Glomerular visceral epithelial cell (primary cell): ENCODE results near the gene PDLIM1.

ENCODE experiments used
- DNase-seq: peaks from one replicate; pipeline ENCODE4 v3.0.0-alpha.2; 2016; ENCODE audit errors: extremely low spot score

PDLIM1 gene

DNA sequence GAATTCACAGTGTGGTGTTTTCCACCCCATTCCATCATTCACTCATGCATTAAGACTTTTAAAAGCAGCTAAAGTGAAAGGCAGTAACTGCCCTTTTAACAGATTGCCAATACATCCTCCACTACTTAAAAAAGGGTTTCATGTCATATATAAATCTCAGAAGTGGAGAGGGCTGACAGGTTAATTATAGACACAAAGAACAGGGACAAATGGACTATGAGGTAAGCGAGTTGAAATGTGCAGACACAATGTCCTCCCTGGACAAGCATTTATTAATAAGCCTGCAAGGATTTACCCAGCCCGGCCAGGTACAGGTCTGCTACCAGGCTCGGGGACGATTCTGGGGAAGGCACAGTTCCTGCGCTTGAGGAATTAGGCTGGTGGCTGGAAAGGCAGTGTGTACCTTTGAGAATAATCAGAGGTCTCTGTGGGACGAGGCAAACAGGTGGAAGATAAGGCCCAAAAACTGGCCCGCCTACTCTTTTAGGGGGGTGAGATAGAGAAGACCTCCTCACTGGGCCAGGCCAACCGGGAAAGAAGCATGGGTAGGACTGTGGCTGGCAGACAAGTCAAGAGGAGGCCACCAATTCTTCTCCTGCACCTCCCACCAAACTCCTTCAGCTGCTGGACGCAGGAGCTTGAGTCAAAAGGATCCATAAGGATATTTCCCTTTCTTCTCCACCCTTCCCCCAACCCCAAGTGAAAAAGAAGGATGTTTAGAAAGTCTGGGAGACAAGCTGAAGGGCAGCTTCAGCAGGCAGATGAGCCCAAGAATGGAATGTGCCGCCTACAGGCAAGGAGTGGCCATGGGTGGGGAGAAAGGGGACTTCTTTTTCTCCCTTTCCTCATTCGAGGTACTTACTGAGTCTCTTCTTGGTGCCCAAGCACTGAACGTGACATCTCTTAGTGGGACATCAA, 1.5 kb downstream of the PDLIM1 start:
- DNase-seq = peak; percentile 66

DNA sequence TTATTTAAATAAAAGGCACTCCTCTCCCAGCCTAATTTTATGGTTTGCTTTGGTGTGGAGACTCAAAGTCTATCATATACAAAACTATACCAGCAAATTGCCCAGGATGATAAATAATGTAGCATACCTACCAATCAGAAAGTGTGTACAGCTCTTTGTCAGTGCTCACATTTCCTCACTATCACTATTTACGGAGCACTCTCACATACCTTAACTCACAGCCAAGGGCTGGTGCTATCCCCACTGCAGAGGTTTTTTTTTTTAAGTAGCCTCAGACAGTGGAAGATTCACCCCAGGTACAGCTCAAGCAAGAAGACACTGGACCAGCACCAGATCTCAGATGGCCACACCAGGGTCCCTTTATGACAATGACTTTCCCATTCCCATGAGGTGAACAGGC, 2.5 kb downstream of the PDLIM1 start:
- DNase-seq = no peak

DNA sequence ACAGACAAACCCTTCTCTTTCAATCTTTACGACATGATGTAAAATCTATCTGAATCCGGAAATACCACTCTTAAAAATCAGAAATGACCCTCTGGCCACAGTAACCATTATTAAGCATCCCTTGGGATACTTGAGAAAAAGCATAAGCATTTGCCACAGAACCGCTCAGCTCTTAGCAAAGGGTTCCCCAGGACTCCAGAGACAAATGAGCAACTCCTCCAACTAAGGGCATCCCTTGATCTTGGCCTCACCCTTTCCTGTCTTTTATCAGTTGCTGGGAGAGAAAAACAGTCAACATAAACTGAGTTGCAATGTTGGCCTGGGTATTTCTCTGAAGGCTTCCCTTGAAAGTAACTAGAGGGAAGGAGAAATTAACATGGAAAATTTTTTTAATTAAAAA, 3.5 kb downstream of the PDLIM1 start:
- DNase-seq = no peak

DNA sequence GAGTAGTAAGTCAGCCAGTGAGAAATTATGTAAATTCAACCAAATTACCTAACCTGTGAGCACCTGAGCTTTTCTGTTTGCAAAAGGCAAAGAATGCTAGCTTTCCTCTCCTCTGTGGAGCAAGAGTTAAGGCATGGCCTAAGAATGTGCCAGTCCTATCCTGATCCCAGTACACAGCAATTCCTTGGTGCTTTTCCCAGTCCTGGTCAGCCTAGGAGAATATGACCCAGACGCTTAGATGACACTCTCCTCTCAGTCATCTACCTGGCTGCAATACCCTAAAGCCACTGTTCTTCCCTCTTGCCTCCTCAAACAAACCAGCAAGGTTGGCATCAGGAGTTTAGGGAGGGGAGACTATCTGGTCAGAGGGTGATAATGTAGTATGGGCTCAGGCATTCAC, 4.1 kb downstream of the PDLIM1 start:
- DNase-seq = no peak

DNA sequence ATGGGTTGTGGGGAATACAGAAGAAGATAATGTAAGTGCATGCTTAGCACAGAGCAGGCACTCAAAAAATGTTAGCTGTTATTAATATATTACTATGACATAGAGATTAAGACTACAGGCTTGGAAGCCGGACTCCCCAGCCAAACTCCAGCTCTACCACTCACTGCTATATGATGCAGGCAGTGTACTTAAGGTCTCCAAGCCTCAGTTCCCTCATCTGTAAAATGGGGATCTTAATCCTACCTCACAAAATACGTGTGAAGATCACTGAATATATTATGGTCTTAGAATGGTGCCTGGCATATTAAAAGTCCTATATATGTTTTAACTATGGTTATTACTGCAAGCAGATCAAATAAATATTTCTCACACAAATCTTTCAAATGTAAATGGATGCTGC, 5.2 kb downstream of the PDLIM1 start:
- DNase-seq = no peak

DNA sequence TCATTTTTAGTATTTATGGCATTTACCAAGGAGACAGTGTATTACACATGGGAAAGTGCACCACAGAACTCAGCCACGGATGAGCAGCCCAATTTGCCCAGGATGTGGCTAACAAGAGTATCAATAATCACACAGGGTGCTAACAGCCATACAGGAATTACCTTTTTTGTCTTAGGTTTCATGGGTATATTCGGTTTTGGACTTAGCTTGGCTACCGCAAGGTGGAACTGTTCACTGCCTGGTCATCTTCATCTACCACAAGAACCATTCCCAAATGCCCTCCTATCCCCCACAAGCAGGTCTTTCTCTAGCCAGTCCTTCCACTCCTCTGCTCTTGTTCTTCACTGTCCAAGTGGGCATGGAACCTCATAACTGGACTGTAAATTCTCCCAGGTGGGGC, 6.0 kb downstream of the PDLIM1 start:
- no peak for DNase-seq

DNA sequence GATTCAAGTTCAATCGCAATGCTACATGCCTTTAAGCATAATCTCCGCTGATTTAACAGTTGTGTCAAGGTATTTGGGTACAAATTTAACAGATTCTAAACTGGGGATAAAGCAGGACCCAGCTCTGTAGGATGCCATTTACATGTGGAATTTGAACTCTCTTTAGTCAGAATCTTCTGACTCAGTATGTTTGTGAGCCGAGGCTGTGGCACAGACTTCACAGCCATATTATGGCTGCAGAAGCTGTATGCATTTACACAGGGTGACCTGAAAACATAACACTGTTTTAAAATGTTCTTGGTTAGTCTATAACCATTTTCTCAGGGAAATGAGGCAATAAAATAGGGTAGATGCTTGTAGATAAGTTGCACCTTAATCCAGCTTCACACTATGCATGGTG, 8.7 kb downstream of the PDLIM1 start:
- DNase-seq = no peak

DNA sequence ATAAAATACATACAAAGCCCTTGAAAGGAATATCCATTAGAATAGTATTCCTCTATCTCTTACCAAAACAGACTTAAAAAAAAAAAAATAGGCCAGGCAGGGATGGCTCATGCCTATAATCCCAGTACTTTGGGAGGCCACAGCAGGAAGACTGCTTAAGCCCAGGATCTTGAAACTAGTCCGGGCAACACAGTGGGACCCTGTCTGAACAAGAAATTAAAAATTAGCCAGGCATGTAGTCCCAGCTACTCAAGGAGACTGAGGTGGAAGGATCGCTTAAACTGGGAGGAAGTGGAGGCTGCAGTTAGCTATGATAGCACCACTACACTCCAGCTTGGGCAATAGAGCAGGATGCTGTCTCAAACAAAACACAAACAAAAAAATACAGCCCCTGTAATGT, 9.6 kb downstream of the PDLIM1 start:
- no peak for DNase-seq

DNA sequence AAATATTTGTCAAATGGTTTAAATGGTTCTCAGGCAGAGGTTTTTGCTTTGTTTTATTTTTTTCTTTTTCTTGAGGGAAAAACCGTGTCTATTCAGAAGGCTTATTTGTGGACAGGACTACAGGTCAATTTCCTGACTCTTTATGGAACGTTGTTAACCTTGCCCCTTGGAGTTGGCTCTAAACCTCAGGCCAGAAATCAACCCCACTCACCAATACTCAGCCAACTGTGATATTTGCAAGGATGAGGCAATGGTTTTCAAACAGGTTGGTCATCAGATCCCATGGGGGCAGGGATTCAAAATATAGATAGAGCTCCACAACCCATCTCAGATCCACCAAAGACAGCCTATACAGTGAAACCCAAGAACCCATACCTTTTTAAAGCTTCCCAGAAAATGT, 10.2 kb downstream of the PDLIM1 start:
- peak; percentile 60 for DNase-seq

DNA sequence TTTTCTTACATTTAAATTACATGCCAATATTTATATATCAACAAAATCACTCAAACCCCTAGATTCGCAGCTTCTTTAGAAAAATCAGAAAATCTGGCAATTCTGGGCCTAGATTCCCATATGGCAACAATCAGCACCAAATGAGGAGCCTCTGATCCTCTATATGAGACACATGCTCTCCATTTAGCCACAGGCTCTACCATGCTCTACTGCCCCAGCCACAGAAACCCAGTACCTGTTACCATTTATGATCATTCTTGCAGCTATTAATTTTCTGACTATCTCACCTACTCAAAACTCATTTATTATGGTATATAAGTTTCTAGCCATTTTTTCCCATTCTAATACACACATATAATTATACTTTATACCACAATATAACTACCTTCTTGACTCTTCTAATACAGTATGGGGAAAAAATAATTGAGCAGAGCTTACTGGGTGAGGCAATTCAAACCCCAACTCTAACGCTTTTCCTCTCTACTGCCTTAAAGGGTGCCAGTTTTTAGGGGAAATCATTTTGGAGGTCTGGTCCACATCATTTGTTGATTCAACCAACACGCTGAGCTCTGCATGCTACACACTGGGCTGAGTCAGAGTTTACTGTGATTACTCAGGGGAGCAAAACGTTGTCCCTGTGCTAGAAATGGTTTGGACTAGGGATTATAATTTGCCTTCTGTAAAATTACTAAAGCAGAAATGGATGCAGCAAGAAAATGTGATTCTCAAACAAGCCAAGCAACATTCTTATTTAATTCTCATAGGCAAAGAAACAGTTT, 11.6 kb downstream of the PDLIM1 start:
- DNase-seq = no peak

DNA sequence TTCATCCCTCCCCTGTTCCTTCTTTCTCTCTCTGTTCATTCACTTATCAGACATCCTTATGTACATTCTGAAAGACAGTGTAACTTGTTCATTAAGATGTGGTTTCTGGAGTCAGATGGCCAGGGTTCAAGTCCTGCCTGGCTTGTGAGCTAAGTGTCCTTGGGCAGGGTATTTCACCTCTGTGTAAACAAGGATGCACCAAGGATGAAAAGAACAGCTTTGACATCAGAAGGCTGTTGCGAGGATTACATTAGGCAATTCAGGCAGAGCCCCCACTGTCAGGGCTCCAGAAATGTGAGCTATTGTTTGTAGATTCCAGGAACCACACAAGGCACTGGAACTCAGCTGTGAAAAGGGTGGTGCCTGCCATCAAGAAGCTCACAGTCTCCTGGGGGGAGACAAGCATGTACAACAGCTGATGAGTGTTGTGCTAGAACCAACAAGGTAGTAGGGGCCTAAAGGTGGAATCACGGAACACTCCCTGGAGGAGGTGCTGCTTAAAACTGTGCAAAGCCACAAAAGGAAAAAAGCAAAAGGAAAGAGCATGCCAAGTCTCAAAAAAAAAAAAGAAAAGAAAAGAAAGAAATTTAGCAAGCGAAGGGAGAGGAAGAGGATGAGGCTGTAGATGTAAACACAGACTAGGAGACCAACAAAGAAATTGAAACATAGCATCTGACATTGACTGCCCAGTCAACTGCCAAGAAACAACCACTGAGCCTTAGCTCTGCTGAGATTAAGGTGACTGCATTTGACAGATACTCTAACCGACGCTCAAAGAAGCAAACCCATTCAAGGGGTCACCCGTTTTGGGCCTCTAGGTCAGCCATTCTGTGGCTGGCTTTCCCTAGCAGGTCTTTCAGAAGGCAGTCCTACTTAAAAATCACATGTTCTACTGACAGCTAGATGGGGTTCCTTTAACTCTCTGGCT, 12.5 kb downstream of the PDLIM1 start:
- DNase-seq = no peak

DNA sequence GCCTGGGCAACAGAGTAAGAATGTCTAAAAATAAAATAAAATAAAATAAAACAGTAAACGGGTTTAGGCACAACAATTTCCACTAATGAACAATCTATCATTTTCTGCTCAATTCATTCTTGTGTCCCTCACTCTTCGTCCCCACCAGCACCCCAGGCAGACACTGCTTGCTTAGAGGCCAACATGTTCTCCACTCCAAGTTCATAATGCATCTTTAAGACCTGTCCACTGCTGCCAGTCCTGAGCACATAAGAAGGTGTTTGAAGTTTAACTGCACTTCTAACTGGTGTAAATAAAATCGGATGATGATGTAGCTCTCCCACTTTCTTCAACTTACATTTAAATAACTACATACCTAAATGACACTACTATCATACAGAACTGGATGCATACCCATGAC, 13.2 kb downstream of the PDLIM1 start:
- DNase-seq = no peak

DNA sequence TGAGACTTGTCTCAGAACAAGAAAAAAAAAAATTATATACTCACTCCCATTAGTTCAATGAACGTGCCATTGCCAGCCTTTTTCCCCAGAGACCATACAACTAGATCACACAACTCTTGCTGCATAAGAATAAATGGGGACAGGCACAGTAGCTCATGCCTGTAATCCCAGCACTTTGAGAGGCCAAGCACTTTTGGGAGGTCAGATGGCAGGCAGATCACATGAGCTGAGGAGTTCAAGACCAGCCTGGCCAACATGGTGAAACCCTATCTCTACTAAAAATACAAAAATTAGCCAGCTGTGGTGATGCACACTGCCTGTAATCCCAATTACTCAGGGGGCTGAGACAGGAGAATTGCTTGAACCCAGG, 13.6 kb downstream of the PDLIM1 start:
- no peak for DNase-seq

DNA sequence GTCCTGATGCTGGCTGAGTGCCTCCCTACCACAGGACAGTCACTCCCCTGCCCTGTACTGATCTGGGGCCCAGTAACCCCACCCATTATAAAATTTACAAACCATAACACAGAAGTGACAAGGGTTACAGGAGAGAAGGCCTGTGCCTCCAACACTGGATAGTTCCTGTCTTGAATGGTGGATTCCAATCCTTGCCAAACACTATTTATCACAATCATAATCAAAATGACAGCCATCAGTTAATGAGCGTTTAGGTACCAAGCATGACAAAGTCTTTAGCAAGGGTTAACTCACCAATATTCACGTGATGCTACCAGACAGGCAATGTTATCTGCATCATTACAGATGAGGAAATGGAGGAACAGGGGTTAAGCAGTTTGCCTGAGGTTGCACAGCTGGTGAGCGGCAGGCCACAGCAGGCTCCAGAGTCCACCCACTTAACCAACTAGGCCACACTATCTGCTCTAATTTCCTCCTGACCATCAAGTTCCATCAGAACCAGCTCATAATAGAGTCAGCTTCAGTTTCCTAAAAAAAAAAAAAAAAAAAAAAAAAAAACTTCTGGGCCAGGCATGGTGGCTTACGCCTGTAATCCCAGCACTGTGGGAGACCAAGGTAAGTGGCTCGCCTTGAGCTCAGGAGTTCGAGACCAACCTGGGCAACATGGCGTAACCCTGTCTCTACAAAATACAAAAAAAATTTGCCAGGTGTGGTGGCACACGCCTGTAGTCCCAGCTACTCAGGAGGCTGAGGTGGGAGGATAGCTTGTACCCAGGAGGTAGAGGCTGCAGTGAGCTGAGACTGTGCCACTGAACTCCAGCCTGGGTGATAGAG, 14.2 kb downstream of the PDLIM1 start:
- DNase-seq = no peak

DNA sequence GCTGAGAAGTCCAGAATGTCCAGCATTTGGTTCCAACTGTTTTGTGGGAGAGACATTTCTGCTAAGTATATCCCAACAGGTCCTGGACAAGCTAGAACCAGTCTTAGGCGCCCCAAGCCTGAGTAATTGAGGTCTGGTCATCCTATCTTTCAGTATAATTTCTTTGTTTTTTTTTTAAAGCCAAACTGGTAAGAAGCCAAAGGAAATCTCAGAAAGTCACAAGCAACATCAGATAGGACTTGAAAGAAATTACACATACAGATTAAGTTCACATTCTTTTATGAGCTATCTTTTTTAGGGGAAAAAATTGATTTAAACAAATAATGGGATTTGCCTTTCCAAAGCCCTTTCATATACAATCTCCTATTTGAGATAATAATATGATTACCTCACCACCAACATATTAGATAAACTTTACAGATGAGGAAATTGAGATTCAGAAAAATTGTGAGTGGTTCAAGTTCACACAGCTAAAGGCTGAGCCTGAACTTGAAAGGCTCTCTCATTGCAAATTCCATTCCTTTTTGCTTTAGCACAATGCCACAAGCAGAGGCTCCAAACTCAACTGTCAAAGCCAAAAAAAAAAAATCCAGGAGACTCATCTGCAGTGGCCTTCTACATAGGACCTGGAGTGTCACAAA, 15.0 kb downstream of the PDLIM1 start:
- no peak for DNase-seq

DNA sequence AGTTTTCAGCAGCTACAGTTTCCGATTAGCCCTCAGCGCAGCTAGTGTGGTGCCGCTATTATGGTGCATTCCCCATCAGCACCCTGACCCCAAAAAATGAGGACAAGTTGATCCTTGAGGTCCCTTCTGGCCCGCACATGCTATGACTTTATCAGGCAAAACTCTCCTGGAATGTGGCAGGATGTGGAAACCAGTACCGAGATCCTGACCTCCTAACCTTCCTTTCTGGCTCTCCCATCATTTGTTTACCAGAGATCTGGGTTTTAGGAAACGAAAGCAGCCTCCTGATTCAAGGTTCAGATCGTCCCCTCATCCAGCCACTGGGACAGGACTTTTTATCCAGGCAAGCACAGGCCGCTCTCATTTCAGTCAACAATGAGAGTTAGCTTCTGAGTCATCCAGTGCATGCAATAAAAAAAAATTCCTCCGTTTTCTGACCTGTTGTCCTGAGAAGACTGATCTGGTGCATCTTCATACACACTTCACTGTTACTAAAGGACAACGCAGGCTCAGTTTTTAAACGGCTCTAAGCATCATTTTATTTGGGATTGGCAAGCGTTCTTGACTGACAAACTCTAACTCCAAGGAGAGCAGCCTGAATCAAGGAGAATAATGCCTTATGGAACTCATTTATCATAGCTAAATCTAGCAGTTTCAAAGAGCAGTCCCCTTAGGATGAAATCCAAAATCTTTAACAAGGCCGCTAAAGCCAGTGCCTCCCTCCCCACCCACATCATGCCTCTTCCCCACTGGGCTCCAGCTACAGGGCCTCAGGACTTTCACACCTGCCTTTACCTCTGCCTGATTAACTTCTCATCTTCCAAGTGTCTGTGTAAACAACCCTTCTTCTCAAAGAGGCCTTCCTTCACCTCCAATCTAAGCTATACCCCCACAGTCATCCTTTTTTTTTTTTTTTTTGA, 17.1 kb downstream of the PDLIM1 start:
- DNase-seq = peak; percentile 75

DNA sequence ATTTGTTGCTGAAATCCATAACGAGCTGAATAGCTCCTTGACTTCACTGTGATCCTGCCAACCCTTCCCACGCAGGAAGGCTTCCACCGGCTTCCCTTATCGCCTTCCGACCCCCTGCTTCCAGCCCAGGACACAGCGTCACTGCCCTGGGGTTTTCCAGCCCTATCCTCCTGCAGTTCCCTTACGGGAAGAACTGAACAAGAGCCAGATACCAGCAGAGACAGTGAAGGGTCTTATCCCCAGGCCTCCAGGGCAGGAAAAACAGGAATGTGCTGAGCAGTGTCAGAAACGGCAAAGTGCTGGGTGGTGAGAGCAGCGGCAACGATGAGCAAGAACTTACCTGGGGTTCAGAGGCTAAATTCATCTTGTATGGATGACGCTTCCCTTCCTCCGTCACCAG, 22.4 kb downstream of the PDLIM1 start:
- no peak for DNase-seq

DNA sequence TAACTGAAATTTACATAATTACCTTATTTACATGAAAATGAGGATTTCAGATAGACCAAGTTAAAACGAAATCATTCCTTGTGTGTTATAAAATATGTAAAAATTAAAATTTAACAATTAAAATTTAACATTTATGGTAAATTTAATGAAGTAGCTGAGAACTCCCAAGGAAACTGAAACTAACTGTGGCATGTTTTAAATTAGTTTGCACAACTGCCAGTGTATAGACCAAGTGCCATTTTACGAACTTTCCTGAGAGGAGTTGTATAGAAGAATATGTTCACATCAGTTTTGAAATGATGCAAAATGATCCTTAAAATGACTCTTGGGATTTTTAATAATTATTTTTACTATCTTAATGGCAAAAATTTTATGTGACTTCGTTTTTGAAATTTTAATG, 23.6 kb downstream of the PDLIM1 start:
- DNase-seq = no peak

DNA sequence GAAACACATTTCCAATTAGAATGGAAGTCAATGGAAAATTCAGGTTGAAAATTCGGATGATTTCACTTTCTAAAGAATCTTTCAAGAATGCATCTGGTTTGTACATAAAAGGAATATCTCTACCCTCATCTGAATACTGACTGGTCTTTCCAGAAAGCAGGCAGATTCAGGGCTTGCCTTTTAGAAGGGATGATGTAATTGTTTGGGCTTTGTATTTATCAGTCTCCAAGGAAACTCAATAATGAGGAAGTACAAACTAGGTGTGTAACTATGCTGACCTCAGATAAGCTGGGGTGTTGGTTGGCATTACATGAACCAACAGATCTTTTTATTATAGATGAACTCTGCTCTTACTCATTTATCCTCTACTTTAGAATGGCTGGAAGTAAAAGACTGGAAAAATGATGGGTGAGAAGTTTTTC, 24.1 kb downstream of the PDLIM1 start:
- DNase-seq = peak; percentile 93

DNA sequence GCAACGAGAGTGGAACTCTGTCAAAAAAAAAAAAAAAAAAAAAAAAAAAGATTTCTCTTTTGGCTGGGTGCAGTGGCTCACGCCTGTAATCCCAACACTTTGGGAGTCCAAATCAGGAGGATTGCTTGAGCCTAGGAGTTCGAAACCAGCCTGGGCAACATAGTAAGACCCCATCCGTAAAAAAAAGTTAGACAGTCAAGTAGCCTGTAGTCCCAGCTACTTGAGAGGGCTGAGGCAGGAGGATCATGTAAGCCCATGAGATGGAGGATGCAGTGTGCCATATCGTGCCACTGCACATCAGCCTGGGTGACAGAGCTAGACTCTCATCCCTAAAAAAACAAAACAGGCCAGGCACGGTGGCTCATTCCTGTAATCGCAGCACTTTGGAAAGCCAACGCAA, 25.2 kb downstream of the PDLIM1 start:
- DNase-seq = no peak
